HCT116 (cell line): ENCODE results near the gene BICRAL. TPM values are rescaled to one million over a fixed set of nuclear protein-coding genes. Genes with fewer than 3 reads are reported as not detected.

Source experiments
- ATAC-seq: fragments of 200-7000 bp; cut with Tn5 transposase; 2 replicates; pipeline ENCODE4 v1.9.1; 2020; ENCODE audit warnings: mild to moderate bottlenecking, moderate library complexity
- BruUV-seq: library from RNA; stranded (reverse); fragments of 400-500 nt; replicated peaks from 2 replicates; lab custom pipeline; 2021; lab: Mats Ljungman, UMichigan
- CTCF ChIA-PET: fragments of 300-600 bp; sonication (Branson Sonifier 250); formaldehyde crosslinking; loops from one replicate; lab custom pipeline; 2021; ENCODE audit warnings: antibody characterized with exemption; lab: Charles Lee
- POLR2A ChIA-PET: fragments of 300-600, 350-600 bp; sonication (Branson Sonifier 250); formaldehyde crosslinking; loops from one replicate; lab custom pipeline; 2021; ENCODE audit warnings: antibody characterized with exemption; lab: Charles Lee
- RAD21 ChIA-PET, 2 experiments: fragments of 300-600 bp; sonication (Branson Sonifier 250); formaldehyde crosslinking; loops; one replicate each; lab custom pipeline; 2023; ENCODE audit warnings: low total read pairs in 2 of 2; ENCODE audit not compliant: uncharacterized antibody in 2 of 2, unreplicated experiment in 2 of 2, low non-redundant PET in 1 of 2; lab: Charles Lee
- DNase-seq: peaks from one replicate; pipeline ENCODE4 v3.0.0-alpha.2; 2010; ENCODE audit warnings: low read depth, low spot score
- H2AFZ ChIP-seq: fragments of 200-600 bp; shearing (Covaris generic), sonication (generic); 2 replicates; pipeline ENCODE4 v1.6.1; 2017; ENCODE audit warnings: low read depth, mixed run types, mixed read lengths, antibody characterized with exemption, low read length; ENCODE audit not compliant: poor library complexity, severe bottlenecking
- H3K27ac ChIP-seq: 2 replicates; pipeline ENCODE4 v1.5.1; 2012; ENCODE audit warnings: low read depth, low read length
- H3K27me3 ChIP-seq: fragments of 200-600 bp; sonication (generic); 2 replicates; pipeline ENCODE4 v1.6.1; 2016; ENCODE audit warnings: mixed run types, low read length, mixed read lengths; ENCODE audit not compliant: insufficient read depth
- H3K36me3 ChIP-seq, 2 experiments: fragments of 200-500 bp in 1 of 2; fragments of 200-600 bp in 1 of 2; sonication (Bioruptor generic) in 1 of 2; sonication (generic) in 1 of 2; 2 replicates each; pipeline versions ENCODE4 v1.5.1 to v1.6.1; 2014 to 2016; ENCODE audit warnings: low read length in 2 of 2, inconsistent platforms in 1 of 2, mixed read lengths in 1 of 2, mixed run types in 1 of 2; ENCODE audit not compliant: insufficient read depth in 2 of 2, control insufficient read depth in 1 of 2
- H3K4me1 ChIP-seq, 2 experiments: fragments of 200-600 bp in 1 of 2; sonication (generic) in 1 of 2; 2 replicates each; pipeline versions ENCODE4 v1.5.1 to v1.6.1; 2012 to 2017; ENCODE audit warnings: low read length in 2 of 2, inconsistent platforms in 1 of 2, mild to moderate bottlenecking in 1 of 2, mixed read lengths in 1 of 2, mixed run types in 1 of 2, moderate library complexity in 1 of 2; ENCODE audit not compliant: insufficient read depth in 2 of 2, control insufficient read depth in 1 of 2
- H3K4me2 ChIP-seq: fragments of 200-600 bp; sonication (generic); 2 replicates; pipeline ENCODE4 v1.6.1; 2017; ENCODE audit warnings: mixed run types, low read length, mixed read lengths
- H3K4me3 ChIP-seq, 2 experiments: fragments of 200-600 bp in 1 of 2; sonication (generic) in 1 of 2; replicated peaks in 1 of 2; 2 replicates each; pipeline ENCODE4 v1.5.1; 2011 to 2016; ENCODE audit warnings: low read length in 2 of 2, control low read depth in 1 of 2, low read depth in 1 of 2, mild to moderate bottlenecking in 1 of 2, mixed read lengths in 1 of 2, mixed run types in 1 of 2
- H3K79me2 ChIP-seq: fragments of 200-600 bp; sonication (generic); 2 replicates; pipeline ENCODE4 v1.6.1; 2017; ENCODE audit warnings: mild to moderate bottlenecking, mixed run types, low read length, moderate library complexity, mixed read lengths; ENCODE audit not compliant: insufficient read depth
- H3K9ac ChIP-seq: fragments of 200-600 bp; sonication (generic); 2 replicates; pipeline ENCODE4 v1.6.1; 2016; ENCODE audit warnings: low read length, mixed read lengths
- H3K9me2 ChIP-seq: fragments of 200-600 bp; sonication (generic), shearing (Covaris generic); 2 replicates; pipeline ENCODE4 v1.6.1; 2017; ENCODE audit warnings: mixed run types, mild to moderate bottlenecking, moderate library complexity; ENCODE audit not compliant: insufficient read depth
- H3K9me3 ChIP-seq, 2 experiments: fragments of 200-500 bp in 1 of 2; fragments of 200-600 bp in 1 of 2; sonication (Bioruptor generic) in 1 of 2; sonication (generic) in 1 of 2; 2 replicates each; pipeline ENCODE4 v1.6.1; 2014 to 2017; ENCODE audit warnings: low read length in 2 of 2, mixed read lengths in 2 of 2, inconsistent platforms in 1 of 2, low read depth in 1 of 2, mild to moderate bottlenecking in 1 of 2, mixed run types in 1 of 2, moderate library complexity in 1 of 2; ENCODE audit not compliant: control insufficient read depth in 1 of 2, insufficient read depth in 1 of 2
- H4K20me1 ChIP-seq: fragments of 200-600 bp; sonication (generic), shearing (Covaris generic); 2 replicates; pipeline ENCODE4 v1.6.1; 2017; ENCODE audit warnings: mixed run types, mild to moderate bottlenecking, moderate library complexity; ENCODE audit not compliant: insufficient read depth
- CEBPB ChIP-seq: IDR thresholded peaks from 2 replicates; pipeline ENCODE4 v1.6.1; 2012; ENCODE audit warnings: low read depth
- EGR1 ChIP-seq: IDR thresholded peaks from 2 replicates; pipeline ENCODE4 v1.6.1; 2012; ENCODE audit warnings: low read depth
- EZH2 ChIP-seq: fragments of 200-600 bp; sonication (generic); IDR thresholded peaks from 2 replicates; pipeline ENCODE4 v1.6.1; 2017; ENCODE audit warnings: antibody characterized with exemption, mixed run types
- EZH2phosphoT487 ChIP-seq: fragments of 200-600 bp; IDR thresholded peaks from 2 replicates; pipeline ENCODE4 v1.6.1; 2018; ENCODE audit warnings: antibody characterized with exemption, borderline replicate concordance
- JUND ChIP-seq: IDR thresholded peaks from 2 replicates; pipeline ENCODE4 v1.6.1; 2012
- MAX ChIP-seq: IDR thresholded peaks from 2 replicates; pipeline ENCODE4 v1.6.1; 2012
- POLR2AphosphoS5 ChIP-seq: IDR thresholded peaks from 2 replicates; pipeline ENCODE4 v1.6.1; 2011; ENCODE audit warnings: mild to moderate bottlenecking, low read depth, low read length, moderate library complexity
- REST ChIP-seq: IDR thresholded peaks from 2 replicates; pipeline ENCODE4 v1.6.1; 2012; ENCODE audit warnings: low read depth
- SIN3A ChIP-seq: IDR thresholded peaks from 2 replicates; pipeline ENCODE4 v1.6.1; 2012; ENCODE audit warnings: low read depth
- SP1 ChIP-seq: IDR thresholded peaks from 2 replicates; pipeline ENCODE4 v1.6.1; 2012; ENCODE audit warnings: low read depth
- SRF ChIP-seq: IDR thresholded peaks from 2 replicates; pipeline ENCODE4 v1.6.1; 2012; ENCODE audit warnings: low read depth
- TCF7L2 ChIP-seq: IDR thresholded peaks from 2 replicates; pipeline ENCODE4 v1.7.0; 2011; ENCODE audit warnings: borderline replicate concordance, inconsistent platforms; ENCODE audit not compliant: insufficient read depth, insufficient read length; ENCODE audit errors: extremely low read depth
- YY1 ChIP-seq: IDR thresholded peaks from 2 replicates; pipeline ENCODE4 v1.6.1; 2011; ENCODE audit warnings: low read length, low read depth, moderate library complexity, mild to moderate bottlenecking; ENCODE audit not compliant: insufficient replicate concordance; ENCODE audit errors: extremely low read depth
- ZFX ChIP-seq: fragments of 450-650 bp; IDR thresholded peaks from 2 replicates; pipeline ENCODE4 v1.6.1; 2017
- ZNF274 ChIP-seq: fragments of 200-500 bp; sonication (Bioruptor generic); IDR thresholded peaks from 2 replicates; pipeline ENCODE4 v1.6.1; 2014; ENCODE audit warnings: mild to moderate bottlenecking, low read depth, low read length, inconsistent platforms
- intact Hi-C: fragments of 100-400 bp; cut with micrococcal nuclease; formaldehyde crosslinking; loops from 2 replicates; pipeline ENCODE4 v1.10.0; 2022
- total RNA-seq: library from RNA; stranded (reverse); gene quantifications from one replicate; pipeline ENCODE4 v1.2.1, GENCODE V29; 2021; ENCODE audit not compliant: unreplicated experiment

Gene BICRAL
- total RNA-seq, 1 experiment from 2014 or later = 14.9 TPM

GRCh38 chr6:42751055-42751454, 30.8 kb upstream of the BICRAL start:
- no peaks in the 10 kb centered on the region for H3K36me3 ChIP-seq
- H3K4me3 ChIP-seq = no peak overlapping the region
- no peaks in the 10 kb centered on the region for H3K27me3 ChIP-seq
- intact Hi-C loops = no loop called here
- no peak for TF ChIP-seq POLR2AphosphoS5
- no peak for TF ChIP-seq CEBPB
- TF ChIP-seq TCF7L2 = no peak
- H3K4me1 ChIP-seq = peaks cover 17 to 32% of the 10 kb centered on the region in 2 experiments
- no peak overlapping the region for H3K9ac ChIP-seq
- no peak for ATAC-seq
- no peaks in the 10 kb centered on the region for H4K20me1 ChIP-seq
- H2AFZ ChIP-seq = no peak overlapping the region
- no peak for DNase-seq
- CTCF ChIA-PET = no interaction called here
- H3K79me2 ChIP-seq = peaks cover 4% of the 10 kb centered on the region
- RAD21 ChIA-PET = no interaction called here
- POLR2A ChIA-PET = no interaction called here
- H3K4me2 ChIP-seq = peak overlapping the region; percentile 32; the same call in 1 of the 2 replicates
- no TSS peak for BruUV-seq
- no peaks in the 10 kb centered on the region for H3K9me2 ChIP-seq
- H3K27ac ChIP-seq = no peak overlapping the region
- H3K9me3 ChIP-seq = no peaks in the 10 kb centered on the region

GRCh38 chr6:42754759-42755158, 27.1 kb upstream of the BICRAL start:
- Histone ChIP-seq H3K4me3 (no peak overlapping the region), H3K36me3 (no peaks in the 10 kb centered on the region), H3K27ac (no peak overlapping the region), H3K4me2 (no peak overlapping the region), H4K20me1 (no peaks in the 10 kb centered on the region), H3K9me3 (no peaks in the 10 kb centered on the region), H3K9me2 (no peaks in the 10 kb centered on the region), H3K79me2 (no peaks in the 10 kb centered on the region), H3K27me3 (no peaks in the 10 kb centered on the region), H3K9ac (no peak overlapping the region), H2AFZ (no peak overlapping the region), H3K4me1 (peaks cover 11 to 13% of the 10 kb centered on the region in 2 experiments)
- CTCF ChIA-PET = no interaction called here
- POLR2A ChIA-PET = no interaction called here
- DNase-seq = no peak
- ATAC-seq = no peak
- TF ChIP-seq ZFX = no peak
- no peak for TF ChIP-seq SRF
- TF ChIP-seq MAX = no peak
- TF ChIP-seq EZH2phosphoT487 = no peak
- TF ChIP-seq POLR2AphosphoS5 = no peak
- no peak for TF ChIP-seq EZH2
- no peak for TF ChIP-seq JUND
- TF ChIP-seq SIN3A = no peak
- TF ChIP-seq EGR1 = no peak
- TF ChIP-seq SP1 = no peak
- TF ChIP-seq REST = no peak
- no peak for TF ChIP-seq ZNF274
- TF ChIP-seq YY1 = no peak
- no TSS peak for BruUV-seq
- intact Hi-C loops = loop anchor here (5.0 kb wide), 1 partner anchor 258 kb away; the partner anchor contains the start of genes KLHDC3 and MEA1
- RAD21 ChIA-PET = no interaction called here
